PC-3 (cell line): ENCODE measurements around the gene ANKHD1. TPM values are rescaled to one million over a fixed set of nuclear protein-coding genes. Genes with fewer than 3 reads are reported as not detected.

Source experiments
- ATAC-seq: fragments of 200-7000 bp; cut with Tn5 transposase; 2 replicates; pipeline ENCODE4 v1.9.1; 2020; ENCODE audit warnings: mild to moderate bottlenecking, moderate library complexity
- BruUV-seq: library from RNA; stranded (reverse); fragments of 400-500 nt; replicated peaks from 2 replicates; lab custom pipeline; 2021; lab: Mats Ljungman, UMichigan
- CTCF ChIA-PET: fragments of 300-600 bp; sonication (Branson Sonifier 250); formaldehyde crosslinking; loops from one replicate; lab custom pipeline; 2022; ENCODE audit warnings: antibody characterized with exemption; lab: Charles Lee
- POLR2A ChIA-PET: fragments of 300-600 bp; sonication (Branson Sonifier 250); formaldehyde crosslinking; loops from one replicate; lab custom pipeline; 2022; ENCODE audit warnings: antibody characterized with exemption; ENCODE audit not compliant: unreplicated experiment; lab: Charles Lee
- DNase-seq: peaks from one replicate; pipeline ENCODE4 v3.0.0-alpha.2; 2015
- H2AFZ ChIP-seq: fragments of 300-600 bp; sonication (generic); 2 replicates; pipeline ENCODE4 v1.6.0; 2016; ENCODE audit warnings: antibody characterized with exemption, low read length
- H3F3A ChIP-seq: fragments of 300-600 bp; sonication (generic); one replicate; pipeline ENCODE4 v1.6.0; 2017; ENCODE audit warnings: antibody characterized with exemption, low read length, control low read depth, mild to moderate bottlenecking; ENCODE audit not compliant: unreplicated experiment
- H3K27ac ChIP-seq: fragments of 300-600 bp; sonication (generic); 2 replicates; pipeline ENCODE4 v1.5.1; 2016; ENCODE audit warnings: mild to moderate bottlenecking, low read length
- H3K27me3 ChIP-seq: fragments of 300-600 bp; sonication (generic); 2 replicates; pipeline ENCODE4 v1.6.1; 2016; ENCODE audit warnings: low read length, mixed read lengths
- H3K36me3 ChIP-seq: fragments of 300-600 bp; sonication (generic); 2 replicates; pipeline ENCODE4 v1.6.1; 2016; ENCODE audit warnings: low read depth, mixed run types, low read length, mixed read lengths
- H3K4me1 ChIP-seq: fragments of 300-600 bp; sonication (generic); 2 replicates; pipeline ENCODE4 v1.5.1; 2016; ENCODE audit warnings: low read length; ENCODE audit not compliant: insufficient read depth
- H3K4me2 ChIP-seq: fragments of 300-600 bp; sonication (generic); 2 replicates; pipeline ENCODE4 v1.6.0; 2016; ENCODE audit warnings: low read length
- H3K4me3 ChIP-seq: fragments of 300-600 bp; sonication (generic); 2 replicates; pipeline ENCODE4 v1.5.1; 2016; ENCODE audit warnings: mild to moderate bottlenecking, low read length, mixed read lengths
- H3K79me2 ChIP-seq: fragments of 300-600 bp; sonication (generic); 2 replicates; pipeline ENCODE4 v1.6.1; 2017; ENCODE audit warnings: low read length, mixed read lengths
- H3K9ac ChIP-seq: fragments of 300-600 bp; sonication (generic); 2 replicates; pipeline ENCODE4 v1.6.0; 2016; ENCODE audit warnings: mild to moderate bottlenecking, low read length
- H3K9me2 ChIP-seq: fragments of 300-600 bp; sonication (generic); replicated peaks from 2 replicates; pipeline ENCODE4 v1.6.1; 2016; ENCODE audit warnings: mixed run types, low read length, mixed read lengths
- H3K9me3 ChIP-seq: fragments of 300-600 bp; sonication (generic); 2 replicates; pipeline ENCODE4 v1.6.1; 2016; ENCODE audit warnings: low read length, mixed read lengths
- H4K20me1 ChIP-seq: fragments of 300-600 bp; sonication (generic); 2 replicates; pipeline ENCODE4 v1.6.1; 2016; ENCODE audit warnings: low read length, mixed read lengths
- CTCF ChIP-seq: fragments of 300-600 bp; sonication (generic); conservative IDR thresholded peaks from 2 replicates; pipeline ENCODE4 v1.5.1; 2017; ENCODE audit warnings: antibody characterized with exemption, low read depth, mild to moderate bottlenecking, low read length
- EZH2 ChIP-seq: fragments of 300-600 bp; sonication (generic); IDR thresholded peaks from one replicate; pipeline ENCODE4 v1.6.1; 2017; ENCODE audit warnings: antibody characterized with exemption, mild to moderate bottlenecking, low read length; ENCODE audit not compliant: unreplicated experiment
- EZH2phosphoT487 ChIP-seq: fragments of 300-600 bp; sonication (generic); IDR thresholded peaks from 2 replicates; pipeline ENCODE4 v1.6.1; 2018; ENCODE audit warnings: mild to moderate bottlenecking, antibody characterized with exemption, low read length, borderline replicate concordance
- intact Hi-C: fragments of 100-400 bp; cut with micrococcal nuclease; formaldehyde crosslinking; loops from 2 replicates; pipeline ENCODE4 v1.9.0; 2023
- total RNA-seq: library from RNA; depleted of rRNA; stranded (reverse); fragments of >200 nt; gene quantifications from 2 replicates; pipeline ENCODE4 v1.2.3, GENCODE V29; 2014

Gene ANKHD1
- total RNA-seq, 1 experiment from 2014 or later, result 64.6 TPM

GRCh38 chr5:140544986-140545385 lies 143.4 kb downstream of the ANKHD1 start:
- intact Hi-C loops, result loop anchor here (10.0 kb wide), 1 partner anchor 170 kb away; no protein-coding TSS in a partner anchor
- H3K27me3 ChIP-seq, result no peaks in the 10 kb centered on the region
- CTCF ChIA-PET, result no interaction called here
- no peaks in the 10 kb centered on the region for H3F3A ChIP-seq
- DNase-seq, result no peak
- no peak overlapping the region for H3K4me2 ChIP-seq
- ATAC-seq, result no peak
- no peak overlapping the region for H3K9ac ChIP-seq
- H3K9me3 ChIP-seq, result no peaks in the 10 kb centered on the region
- BruUV-seq, result no TSS peak
- H3K4me3 ChIP-seq, result no peak overlapping the region
- peaks cover 21% of the 10 kb centered on the region for H3K4me1 ChIP-seq
- H3K79me2 ChIP-seq, result no peaks in the 10 kb centered on the region
- H3K36me3 ChIP-seq, result peaks cover 25% of the 10 kb centered on the region
- H3K9me2 ChIP-seq, result no peaks in the 10 kb centered on the region
- H4K20me1 ChIP-seq, result no peaks in the 10 kb centered on the region
- no peak overlapping the region for H3K27ac ChIP-seq
- TF ChIP-seq CTCF, result no peak
- TF ChIP-seq EZH2, result no peak
- TF ChIP-seq EZH2phosphoT487, result no peak
- POLR2A ChIA-PET, result no interaction called here
- H2AFZ ChIP-seq, result no peak overlapping the region

- DNase-seq, result no peak
- Histone ChIP-seq H3K79me2 (no peaks in the 10 kb centered on the region), H3K9me3 (no peaks in the 10 kb centered on the region), H3K27me3 (no peaks in the 10 kb centered on the region), H3K27ac (no peak overlapping the region), H3F3A (no peaks in the 10 kb centered on the region), H3K4me1 (peaks cover 15% of the 10 kb centered on the region), H3K4me3 (no peak overlapping the region), H2AFZ (no peak overlapping the region), H3K4me2 (no peak overlapping the region), H4K20me1 (no peaks in the 10 kb centered on the region), H3K9ac (no peak overlapping the region), H3K36me3 (peaks cover 28% of the 10 kb centered on the region), H3K9me2 (no peaks in the 10 kb centered on the region)
- TF ChIP-seq EZH2phosphoT487 (no peak), CTCF (no peak), EZH2 (no peak)
- ATAC-seq, result no peak
- ChIA-PET POLR2A (interaction anchor here (0.7 kb wide), 1 partner anchor 128 kb away, joined by 12 read pairs; the partner anchor contains the start of gene DND1), CTCF (no interaction called here)
- BruUV-seq, result no TSS peak
- intact Hi-C loops, result loop anchor here (10.0 kb wide), 1 partner anchor 169 kb away; no protein-coding TSS in a partner anchor
These were observed 144.0 kb downstream of the ANKHD1 start for GRCh38 chr5:140545606-140546005.

GRCh38 chr5:140546851-140547507 lies 145.3 kb downstream of the ANKHD1 start:
- no TSS peak for BruUV-seq
- no peak for TF ChIP-seq CTCF
- TF ChIP-seq EZH2, result no peak
- no peak for TF ChIP-seq EZH2phosphoT487
- Histone ChIP-seq H2AFZ (0 out of 2 replicates have a peak overlapping the region, but pooled peaks have one; percentile 7), H3K9me2 (no peaks in the 10 kb centered on the region), H3F3A (no peaks in the 10 kb centered on the region), H4K20me1 (no peaks in the 10 kb centered on the region), H3K36me3 (peaks cover 25% of the 10 kb centered on the region; the same call in 1 of the 2 replicates), H3K9me3 (no peaks in the 10 kb centered on the region), H3K27me3 (no peaks in the 10 kb centered on the region), H3K9ac (no peak overlapping the region), H3K79me2 (no peaks in the 10 kb centered on the region), H3K4me2 (peak overlapping the region; percentile 50), H3K27ac (peak overlapping the region; percentile 15), H3K4me1 (peaks cover 15% of the 10 kb centered on the region), H3K4me3 (no peak overlapping the region)
- intact Hi-C loops, result loop anchor here (1.0 to 10.0 kb wide), 3 partner anchors 92 to 168 kb away; partner anchors contain the start of genes TMCO6 and WDR55
- POLR2A ChIA-PET, result interaction anchor here (0.5 to 0.6 kb wide), 4 partner anchors 97 to 1072 kb away, joined by 3 to 4 read pairs (median 4); partner anchors contain the start of genes DIAPH1, IK and NDUFA2
- DNase-seq (peak; percentile 12), ATAC-seq (peak; percentile 27)
- CTCF ChIA-PET, result interaction anchor here (0.6 to 1.1 kb wide), 7 partner anchors 14 to 187 kb away, joined by 3 to 9 read pairs (median 4); partner anchors contain the start of genes HARS1, HARS2, IK and NDUFA2
